Measurements from ENCODE around the gene PLXDC2. TPM values are rescaled to one million over a fixed set of nuclear protein-coding genes. Genes with fewer than 3 reads are reported as not detected.

Gene PLXDC2
- polyA plus RNA-seq, 1 of the 3 experiments (the other 2 are of a cell fraction), result 2.5 TPM

DNA sequence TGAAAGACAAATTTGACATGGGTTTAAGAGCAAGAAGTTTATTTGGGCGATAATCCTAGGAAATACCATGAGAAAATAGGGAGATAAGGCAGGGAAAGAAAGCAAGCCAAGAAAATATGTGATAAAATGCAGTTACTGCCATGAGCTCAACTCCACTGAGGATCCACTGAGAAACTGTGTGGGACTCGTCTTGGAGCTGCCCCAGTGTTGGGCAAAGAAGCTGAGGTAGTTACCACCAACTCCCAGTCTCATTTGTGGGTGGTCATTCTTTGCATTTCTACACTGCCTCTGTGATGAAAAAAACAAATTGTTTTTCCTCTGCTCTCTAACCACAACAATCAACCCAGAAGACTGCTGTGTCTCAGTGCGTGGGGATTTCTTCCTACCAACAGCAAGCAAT lies 498.2 kb downstream of the PLXDC2 start:
- Histone ChIP-seq H3K9ac (no peak overlapping the region), H3K9me2 (no peaks in the 10 kb centered on the region), H3K36me3 (replicated peaks in 1 of 2; ENCODE audit: control insufficient read depth in 1 of 2, insufficient read depth in 2 of 2, low read length in 1 of 2) (no peaks in the 10 kb centered on the region), H3K4me3 (ENCODE audit: low read depth in 2 of 2, low read length in 1 of 2) (no peak overlapping the region), H3K4me2 (no peak overlapping the region), H2AFZ (ENCODE audit: low read depth) (no peak overlapping the region), H3K9me3 (no peaks in the 10 kb centered on the region), H3K79me2 (ENCODE audit: insufficient read depth) (no peaks in the 10 kb centered on the region), H4K20me1 (ENCODE audit: insufficient read depth) (no peaks in the 10 kb centered on the region), H3K4me1 (ENCODE audit: control insufficient read depth in 1 of 2, insufficient read depth in 2 of 2, low read depth in 1 of 2, low read length in 1 of 2) (no peaks in the 10 kb centered on the region), H3F3A (replicated peaks; ENCODE audit: insufficient read depth) (no peaks in the 10 kb centered on the region), H3K27ac (ENCODE audit: low read depth in 2 of 2, low read length in 1 of 2) (no peak overlapping the region), H3K27me3 (ENCODE audit: insufficient read depth) (no peaks in the 10 kb centered on the region)
- ChIA-PET POLR2A (no interaction called here), CTCF (interaction anchor here (0.8 kb wide), 1 partner anchor 11 kb away, joined by 3 read pairs; no protein-coding TSS in a partner anchor)
- no peak for TF ChIP-seq JUND (IDR thresholded peaks at IDR 0.05)
- no peak for TF ChIP-seq SIN3A (IDR thresholded peaks at IDR 0.05; ENCODE audit: borderline replicate concordance, low read depth, low read length)
- TF ChIP-seq TAF1 (IDR thresholded peaks at IDR 0.05; ENCODE audit: borderline replicate concordance, low read depth, low read length), result no peak
- no peak for TF ChIP-seq RFX5 (IDR thresholded peaks at IDR 0.05; ENCODE audit: low read length)
- no peak for TF ChIP-seq YY1 (IDR thresholded peaks at IDR 0.05; ENCODE audit: low read depth)
- TF ChIP-seq FOSL2 (IDR thresholded peaks at IDR 0.05; ENCODE audit: borderline replicate concordance, low read depth), result no peak
- TF ChIP-seq MXI1 (IDR thresholded peaks at IDR 0.05; ENCODE audit: low read depth, low read length), result no peak
- no peak for TF ChIP-seq CHD2 (IDR thresholded peaks at IDR 0.05; ENCODE audit: low read length, partially characterized antibody)
- no peak for TF ChIP-seq RXRA (IDR thresholded peaks at IDR 0.05; ENCODE audit: borderline replicate concordance, low read depth)
- no peak for TF ChIP-seq FOXJ3 (CRISPR knock-in tag; IDR thresholded peaks at IDR 0.05)
- no peak for TF ChIP-seq NRF1 (IDR thresholded peaks at IDR 0.05; ENCODE audit: low read depth, low read length)
- no peak for TF ChIP-seq POLR2AphosphoS5 (IDR thresholded peaks at IDR 0.05; ENCODE audit: low read depth, low read length)
- TF ChIP-seq CTCF (IDR thresholded peaks at IDR 0.05), result no peak
- no peak for TF ChIP-seq EZH2phosphoT487 (IDR thresholded peaks at IDR 0.05; ENCODE audit: borderline replicate concordance, low read depth)
- TF ChIP-seq NFIC (IDR thresholded peaks at IDR 0.05; ENCODE audit: borderline replicate concordance), result no peak
- no peak for TF ChIP-seq RCOR1 (IDR thresholded peaks at IDR 0.05; ENCODE audit: low read length)
- DNase-seq, result no peak
- 11% methylated on average over 3 of the region's 3 CpGs for WGBS (ENCODE audit: low lambda C conversion rate)

DNA sequence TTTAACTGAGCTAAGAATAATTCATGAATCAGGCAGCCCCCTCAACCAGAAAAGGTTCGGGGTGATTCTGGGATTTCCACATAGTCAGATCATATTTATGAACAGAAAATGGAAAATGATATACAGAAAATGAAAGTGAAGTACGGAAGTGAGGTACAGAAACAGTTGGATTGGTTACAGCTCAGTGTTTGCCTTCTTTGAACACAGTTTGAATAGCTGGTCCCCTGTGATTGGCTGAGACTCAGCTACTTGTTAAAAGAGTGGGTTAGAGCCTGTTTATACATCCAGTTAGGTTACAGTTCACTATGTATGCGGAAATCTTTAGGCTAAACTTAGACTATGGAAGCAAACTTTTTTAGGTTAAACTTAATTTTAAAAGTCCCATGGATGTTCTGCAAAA lies 511.7 kb downstream of the PLXDC2 start:
- H4K20me1 ChIP-seq (ENCODE audit: insufficient read depth), result no peaks in the 10 kb centered on the region
- H3K9ac ChIP-seq, result no peak overlapping the region
- H2AFZ ChIP-seq (ENCODE audit: low read depth), result no peak overlapping the region
- ChIA-PET POLR2A (no interaction called here), CTCF (no interaction called here)
- no peaks in the 10 kb centered on the region for H3K27me3 ChIP-seq (ENCODE audit: insufficient read depth)
- no peaks in the 10 kb centered on the region for H3K79me2 ChIP-seq (ENCODE audit: insufficient read depth)
- TF ChIP-seq ZBTB33 (IDR thresholded peaks at IDR 0.05; ENCODE audit: borderline replicate concordance, low read depth) (no peak), YY1 (IDR thresholded peaks at IDR 0.05; ENCODE audit: low read depth) (no peak), MEF2A (IDR thresholded peaks at IDR 0.05; ENCODE audit: borderline replicate concordance, low read depth) (no peak), REST (IDR thresholded peaks at IDR 0.05; ENCODE audit: low read depth, low read length) (no peak)
- TF ChIP-seq, protein P1, sequence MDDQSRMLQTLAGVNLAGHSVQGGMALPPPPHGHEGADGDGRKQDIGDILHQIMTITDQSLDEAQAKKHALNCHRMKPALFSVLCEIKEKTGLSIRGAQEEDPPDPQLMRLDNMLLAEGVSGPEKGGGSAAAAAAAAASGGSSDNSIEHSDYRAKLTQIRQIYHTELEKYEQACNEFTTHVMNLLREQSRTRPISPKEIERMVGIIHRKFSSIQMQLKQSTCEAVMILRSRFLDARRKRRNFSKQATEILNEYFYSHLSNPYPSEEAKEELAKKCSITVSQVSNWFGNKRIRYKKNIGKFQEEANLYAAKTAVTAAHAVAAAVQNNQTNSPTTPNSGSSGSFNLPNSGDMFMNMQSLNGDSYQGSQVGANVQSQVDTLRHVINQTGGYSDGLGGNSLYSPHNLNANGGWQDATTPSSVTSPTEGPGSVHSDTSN (IDR thresholded peaks at IDR 0.05), result no peak
- H3K9me2 ChIP-seq, result no peaks in the 10 kb centered on the region
- H3K4me3 ChIP-seq (ENCODE audit: low read depth in 2 of 2, low read length in 1 of 2), result no peak overlapping the region
- DNase-seq, result no peak
- H3K4me2 ChIP-seq, result no peak overlapping the region
- 21% methylated on average over 3 of the region's 3 CpGs for WGBS (ENCODE audit: low lambda C conversion rate)
- H3K9me3 ChIP-seq, result no peaks in the 10 kb centered on the region
- H3K4me1 ChIP-seq (ENCODE audit: control insufficient read depth in 1 of 2, insufficient read depth in 2 of 2, low read depth in 1 of 2, low read length in 1 of 2), result no peaks in the 10 kb centered on the region
- no peaks in the 10 kb centered on the region for H3K36me3 ChIP-seq (replicated peaks in 1 of 2; ENCODE audit: control insufficient read depth in 1 of 2, insufficient read depth in 2 of 2, low read length in 1 of 2)
- no peak overlapping the region for H3K27ac ChIP-seq (ENCODE audit: low read depth in 2 of 2, low read length in 1 of 2)
- no peaks in the 10 kb centered on the region for H3F3A ChIP-seq (replicated peaks; ENCODE audit: insufficient read depth)

Data from SK-N-SH (cell line).